Vagina (tissue), 2 donors: Measurements from ENCODE around the gene N4BP3. TPM values are rescaled to one million over a fixed set of nuclear protein-coding genes. Genes with fewer than 3 reads are reported as not detected.
"Not testable (repeated sequence)": the region's sequence is repeated elsewhere in the genome, so short reads cannot be mapped to it uniquely, and the experiment has no call there.

ENCODE experiments used
- DNase-seq, 2 donors: peaks; one replicate each; pipeline ENCODE4 v3.0.0-alpha.2; 2017; ENCODE audit errors: extremely low spot score in 2 of 2
- H3K27ac ChIP-seq: fragments of 200-600 bp; sonication (generic); one replicate; pipeline ENCODE4 v1.5.1; 2019
- H3K27me3 ChIP-seq: fragments of 200-600 bp; sonication (generic); one replicate; pipeline ENCODE4 v1.5.1; 2019
- H3K36me3 ChIP-seq, 2 donors: fragments of 200-600 bp; sonication (generic); one replicate each; pipeline ENCODE4 v1.5.1; 2017 to 2019
- H3K4me1 ChIP-seq: fragments of 200-600 bp; sonication (generic); one replicate; pipeline ENCODE4 v1.5.1; 2019
- H3K4me3 ChIP-seq, 2 donors: fragments of 200-600 bp; sonication (generic); 1 replicate in 1 of 2; 2 replicates in 1 of 2; pipeline ENCODE4 v1.5.1; 2016 to 2019
- H3K9me3 ChIP-seq: fragments of 200-600 bp; sonication (generic); one replicate; pipeline ENCODE4 v1.5.1; 2019
- CTCF ChIP-seq, 3 experiments: fragments of 450-650 bp in 2 of 3; fragments of 200-600 bp in 1 of 3; sonication (generic) in 1 of 3; IDR thresholded peaks; one replicate each; pipeline ENCODE4 v1.5.1; 2017 to 2019; ENCODE audit warnings: antibody characterized with exemption in 3 of 3, mild to moderate bottlenecking in 2 of 3, moderate library complexity in 2 of 3
- POLR2A ChIP-seq, 2 donors: fragments of 450-650 bp; IDR thresholded peaks; one replicate each; pipeline ENCODE4 v1.6.1; 2017; ENCODE audit warnings: antibody characterized with exemption in 2 of 2, mild to moderate bottlenecking in 2 of 2, moderate library complexity in 2 of 2
- POLR2AphosphoS5 ChIP-seq, 2 donors: sonication (generic); formaldehyde crosslinking; IDR thresholded peaks; one replicate each; pipeline ENCODE4 v1.9.0; 2017; ENCODE audit warnings: antibody characterized with exemption in 2 of 2, mild to moderate bottlenecking in 2 of 2, low read depth in 1 of 2; ENCODE audit not compliant: insufficient read depth in 1 of 2
- intact Hi-C: fragments of 100-400 bp; cut with DNase I; formaldehyde crosslinking; loops from one replicate; pipeline ENCODE4 v1.15.1; 2023
- total RNA-seq: library from RNA; depleted of rRNA; stranded (reverse); fragments of >200 nt; gene quantifications from one replicate; pipeline ENCODE4 v1.2.3, GENCODE V29; 2016

Gene N4BP3
- total RNA-seq, 1 donor from 2014 or later, result 4.9 TPM

- H3K27ac ChIP-seq, result no peak overlapping the region
- TF ChIP-seq POLR2A (IDR thresholded peaks at IDR 0.05) (no peak), POLR2AphosphoS5 (IDR thresholded peaks at IDR 0.05; ENCODE audit: insufficient read depth in 1 of 2, low read depth in 1 of 2) (no peak), CTCF (IDR thresholded peaks at IDR 0.05) (no peak)
- H3K4me1 ChIP-seq, result peaks cover 26% of the 10 kb centered on the region
- H3K9me3 ChIP-seq, result no peaks in the 10 kb centered on the region
- intact Hi-C loops, result no loop called here
- H3K36me3 ChIP-seq, result peaks cover 0 to 2% of the 10 kb centered on the region in 2 donors
- no peak overlapping the region for H3K4me3 ChIP-seq
- H3K27me3 ChIP-seq, result no peaks in the 10 kb centered on the region
- DNase-seq, result no peak
Measured at GRCh38 chr5:178129296-178129695, 16.0 kb downstream of the N4BP3 start.

GRCh38 chr5:178130234-178130575, 16.9 kb downstream of the N4BP3 start:
- H3K27me3 ChIP-seq, intact Hi-C loops, DNase-seq, H3K9me3 ChIP-seq: not testable (repeated sequence)
- Histone ChIP-seq H3K36me3 (peaks cover 0 to 11% of the 10 kb centered on the region in 2 donors), H3K27ac (peak overlapping the region; percentile 83), H3K4me1 (peaks cover 19% of the 10 kb centered on the region), H3K4me3 (peak overlapping the region; percentile 62 to 85)

- Histone ChIP-seq H3K27me3 (no peaks in the 10 kb centered on the region), H3K9me3 (no peaks in the 10 kb centered on the region), H3K4me3 (peak within 1 kb of the TSS; percentile 62 to 85), H3K4me1 (peaks cover 18% of the 10 kb centered on the region), H3K27ac (peak within 1 kb of the TSS; percentile 83), H3K36me3 (peaks cover 0 to 12% of the 10 kb centered on the region in 2 donors)
- DNase-seq, result no peak
- intact Hi-C loops, result no loop called here
- TF ChIP-seq POLR2AphosphoS5 (IDR thresholded peaks at IDR 0.05; ENCODE audit: insufficient read depth in 1 of 2, low read depth in 1 of 2) (peak in 1 of 2 donors; percentile 73), CTCF (IDR thresholded peaks at IDR 0.05) (no peak)
Measured at GRCh38 chr5:178130576-178131445, 17.5 kb downstream of the N4BP3 start, which contains the start of gene RMND5B. Gene RMND5B (plus strand): TSS chr5:178131014. CDS start chr5:178138120, 7,106 bp downstream.

GRCh38 chr5:178131446-178131996, 18.2 kb downstream of the N4BP3 start:
- no peak for DNase-seq
- peaks cover 18% of the 10 kb centered on the region for H3K4me1 ChIP-seq
- H3K27ac ChIP-seq, result peak overlapping the region; percentile 83
- no peaks in the 10 kb centered on the region for H3K9me3 ChIP-seq
- peaks cover 0 to 12% of the 10 kb centered on the region in 2 donors for H3K36me3 ChIP-seq
- intact Hi-C loops, result no loop called here
- TF ChIP-seq POLR2A (IDR thresholded peaks at IDR 0.05), result no peak
- no peak for TF ChIP-seq POLR2AphosphoS5 (IDR thresholded peaks at IDR 0.05; ENCODE audit: insufficient read depth in 1 of 2, low read depth in 1 of 2)
- H3K27me3 ChIP-seq, result no peaks in the 10 kb centered on the region
- peak overlapping the region; percentile 62 to 85 for H3K4me3 ChIP-seq

GRCh38 chr5:178136990-178137389, 23.7 kb downstream of the N4BP3 start:
- no peak for TF ChIP-seq POLR2AphosphoS5 (IDR thresholded peaks at IDR 0.05; ENCODE audit: insufficient read depth in 1 of 2, low read depth in 1 of 2)
- no peak for TF ChIP-seq CTCF (IDR thresholded peaks at IDR 0.05)
- TF ChIP-seq POLR2A (IDR thresholded peaks at IDR 0.05), result no peak
- Histone ChIP-seq H3K4me3 (no peak overlapping the region), H3K36me3 (peaks cover 0 to 21% of the 10 kb centered on the region in 2 donors), H3K27me3 (no peaks in the 10 kb centered on the region), H3K27ac (no peak overlapping the region), H3K9me3 (no peaks in the 10 kb centered on the region), H3K4me1 (peaks cover 5% of the 10 kb centered on the region)
- intact Hi-C loops, result no loop called here
- no peak for DNase-seq

- no peaks in the 10 kb centered on the region for H3K9me3 ChIP-seq
- no peak overlapping the region for H3K4me3 ChIP-seq
- no peak overlapping the region for H3K27ac ChIP-seq
- no peaks in the 10 kb centered on the region for H3K4me1 ChIP-seq
- H3K36me3 ChIP-seq, result peaks cover 0 to 30% of the 10 kb centered on the region in 2 donors
- no peaks in the 10 kb centered on the region for H3K27me3 ChIP-seq
- intact Hi-C loops, result no loop called here
- no peak for DNase-seq
- TF ChIP-seq POLR2A (IDR thresholded peaks at IDR 0.05) (no peak), POLR2AphosphoS5 (IDR thresholded peaks at IDR 0.05; ENCODE audit: insufficient read depth in 1 of 2, low read depth in 1 of 2) (no peak), CTCF (IDR thresholded peaks at IDR 0.05) (no peak)
Measured at GRCh38 chr5:178137991-178138390, 24.7 kb downstream of the N4BP3 start.
